Measurements from ENCODE around the gene PGAP1. TPM values are rescaled to one million over a fixed set of nuclear protein-coding genes. Genes with fewer than 3 reads are reported as not detected.

The PGAP1 gene
- total RNA-seq, 1 donor from 2014 or later = 45.1 TPM

DNA sequence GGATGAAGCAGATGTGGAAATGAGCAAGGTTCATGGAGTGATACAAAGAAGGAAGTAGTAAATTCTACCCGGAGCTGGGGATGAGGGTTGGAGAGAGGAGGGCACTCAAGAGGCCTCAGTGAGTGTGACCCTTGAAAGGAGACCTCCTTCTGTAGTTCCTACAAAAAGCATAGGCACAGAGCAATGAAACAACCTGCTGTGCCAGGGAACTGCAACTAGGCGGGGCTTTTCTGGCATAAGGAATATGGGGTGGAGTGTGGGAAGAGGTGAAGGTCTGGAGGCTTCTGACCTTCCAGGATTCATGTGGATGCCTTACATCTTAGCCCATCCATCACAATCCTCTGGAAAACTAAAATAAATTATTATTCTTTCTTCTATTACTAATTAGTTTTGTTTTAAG lies 25.5 kb upstream of the PGAP1 start:
- H3K4me1 Mint-ChIP-seq (ENCODE audit: unreplicated experiment) = peaks cover 11% of the 10 kb centered on the region
- no peak overlapping the region for H3K27ac Mint-ChIP-seq
- no peak overlapping the region for H3K4me3 Mint-ChIP-seq
- no peaks in the 10 kb centered on the region for H3K36me3 Mint-ChIP-seq
- DNase-seq (ENCODE audit: extremely low spot score, unreplicated experiment) = no peak
- no peaks in the 10 kb centered on the region for H3K27me3 Mint-ChIP-seq
- H3K9me3 Mint-ChIP-seq = no peaks in the 10 kb centered on the region
- TF ChIP-seq, protein P1, sequence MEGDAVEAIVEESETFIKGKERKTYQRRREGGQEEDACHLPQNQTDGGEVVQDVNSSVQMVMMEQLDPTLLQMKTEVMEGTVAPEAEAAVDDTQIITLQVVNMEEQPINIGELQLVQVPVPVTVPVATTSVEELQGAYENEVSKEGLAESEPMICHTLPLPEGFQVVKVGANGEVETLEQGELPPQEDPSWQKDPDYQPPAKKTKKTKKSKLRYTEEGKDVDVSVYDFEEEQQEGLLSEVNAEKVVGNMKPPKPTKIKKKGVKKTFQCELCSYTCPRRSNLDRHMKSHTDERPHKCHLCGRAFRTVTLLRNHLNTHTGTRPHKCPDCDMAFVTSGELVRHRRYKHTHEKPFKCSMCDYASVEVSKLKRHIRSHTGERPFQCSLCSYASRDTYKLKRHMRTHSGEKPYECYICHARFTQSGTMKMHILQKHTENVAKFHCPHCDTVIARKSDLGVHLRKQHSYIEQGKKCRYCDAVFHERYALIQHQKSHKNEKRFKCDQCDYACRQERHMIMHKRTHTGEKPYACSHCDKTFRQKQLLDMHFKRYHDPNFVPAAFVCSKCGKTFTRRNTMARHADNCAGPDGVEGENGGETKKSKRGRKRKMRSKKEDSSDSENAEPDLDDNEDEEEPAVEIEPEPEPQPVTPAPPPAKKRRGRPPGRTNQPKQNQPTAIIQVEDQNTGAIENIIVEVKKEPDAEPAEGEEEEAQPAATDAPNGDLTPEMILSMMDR (conservative IDR thresholded peaks at IDR 0.05) = no peak

DNA sequence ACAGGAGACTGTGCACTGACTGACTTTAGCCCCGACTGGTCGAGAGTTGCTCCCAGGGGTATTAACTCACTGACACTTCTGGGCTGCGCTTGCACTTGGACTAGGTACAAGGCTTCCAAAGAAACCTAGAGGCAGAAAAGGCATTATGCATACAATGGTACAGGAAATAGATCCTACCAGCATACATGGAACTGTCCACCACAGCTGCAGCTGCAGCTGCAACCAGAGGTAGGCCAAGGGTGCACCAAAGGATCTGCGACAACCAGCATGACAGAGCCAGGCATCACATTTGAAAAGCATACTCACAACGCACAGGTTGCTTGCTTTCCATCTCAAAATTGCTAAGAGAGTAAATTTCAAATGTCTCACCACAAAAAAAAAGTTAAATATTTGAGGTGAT lies 22.6 kb upstream of the PGAP1 start:
- no peak for DNase-seq (ENCODE audit: extremely low spot score, unreplicated experiment)
- no peak overlapping the region for H3K4me3 Mint-ChIP-seq
- no peak overlapping the region for H3K27ac Mint-ChIP-seq
- TF ChIP-seq, protein P1 (conservative IDR thresholded peaks at IDR 0.05) = no peak
- H3K27me3 Mint-ChIP-seq = no peaks in the 10 kb centered on the region
- no peaks in the 10 kb centered on the region for H3K36me3 Mint-ChIP-seq
- H3K4me1 Mint-ChIP-seq (ENCODE audit: unreplicated experiment) = peaks cover 5% of the 10 kb centered on the region
- H3K9me3 Mint-ChIP-seq = no peaks in the 10 kb centered on the region

DNA sequence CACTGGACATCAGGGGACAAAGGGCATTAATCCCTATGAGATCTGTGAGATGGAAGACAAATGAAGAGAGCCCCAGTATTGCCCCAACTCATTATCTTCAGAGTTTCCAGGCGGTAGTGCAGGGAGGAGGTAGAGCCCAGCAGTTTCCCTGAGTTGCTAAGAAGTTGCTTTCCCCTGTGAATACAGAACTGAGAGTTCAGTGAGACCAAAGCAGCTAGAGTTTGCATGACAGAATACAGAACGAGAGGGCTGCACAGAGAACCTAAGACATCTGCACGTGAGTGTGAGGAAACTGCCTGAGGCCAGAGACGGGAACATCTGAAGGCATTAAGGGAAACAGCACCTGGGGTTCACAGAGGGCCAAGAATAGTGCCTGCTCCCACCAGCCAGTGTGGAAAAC lies 18.1 kb upstream of the PGAP1 start:
- no peak overlapping the region for H3K27ac Mint-ChIP-seq
- DNase-seq (ENCODE audit: extremely low spot score, unreplicated experiment) = no peak
- H3K4me3 Mint-ChIP-seq = no peak overlapping the region
- H3K36me3 Mint-ChIP-seq = no peaks in the 10 kb centered on the region
- no peaks in the 10 kb centered on the region for H3K27me3 Mint-ChIP-seq
- TF ChIP-seq, protein P1 (conservative IDR thresholded peaks at IDR 0.05) = no peak
- H3K4me1 Mint-ChIP-seq (ENCODE audit: unreplicated experiment) = peaks cover 5% of the 10 kb centered on the region
- H3K9me3 Mint-ChIP-seq = no peaks in the 10 kb centered on the region

DNA sequence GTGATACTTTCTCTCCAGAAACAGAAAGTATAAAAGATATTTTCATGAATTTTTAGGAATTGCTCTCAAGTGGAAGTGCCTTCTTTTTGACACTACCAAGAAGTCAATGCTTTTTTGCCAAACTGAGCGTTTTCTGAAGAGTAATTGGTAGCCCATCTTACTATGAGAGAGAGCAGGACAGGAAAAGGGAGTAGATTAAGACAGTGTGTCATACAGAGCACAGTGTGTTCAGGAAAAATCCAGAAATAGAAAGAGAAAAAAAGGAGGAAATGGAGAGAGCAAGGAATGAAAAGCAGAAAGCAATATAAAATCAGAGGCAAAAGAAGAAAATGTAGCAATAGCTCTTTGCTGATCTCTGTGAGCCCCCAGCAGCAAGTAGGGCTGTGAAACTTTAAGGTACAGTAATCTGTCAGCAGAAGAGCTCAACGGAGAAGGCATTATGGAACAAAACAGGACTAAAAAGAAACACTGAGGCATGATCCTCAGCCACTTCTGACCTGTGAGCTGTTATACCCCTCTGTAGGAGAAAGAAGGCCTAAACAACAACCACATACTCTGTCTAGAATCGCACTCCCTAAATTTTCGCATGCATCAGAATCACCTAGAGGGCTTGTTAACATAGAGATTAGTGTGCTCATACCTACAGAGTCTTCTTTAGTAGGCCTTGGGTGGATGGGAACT lies 15.0 kb upstream of the PGAP1 start:
- H3K4me1 Mint-ChIP-seq (ENCODE audit: unreplicated experiment) = peaks cover 5% of the 10 kb centered on the region
- no peak overlapping the region for H3K27ac Mint-ChIP-seq
- TF ChIP-seq, protein P1 (conservative IDR thresholded peaks at IDR 0.05) = no peak
- H3K9me3 Mint-ChIP-seq = no peaks in the 10 kb centered on the region
- DNase-seq (ENCODE audit: extremely low spot score, unreplicated experiment) = no peak
- no peaks in the 10 kb centered on the region for H3K36me3 Mint-ChIP-seq
- H3K27me3 Mint-ChIP-seq = no peaks in the 10 kb centered on the region
- no peak overlapping the region for H3K4me3 Mint-ChIP-seq

DNA sequence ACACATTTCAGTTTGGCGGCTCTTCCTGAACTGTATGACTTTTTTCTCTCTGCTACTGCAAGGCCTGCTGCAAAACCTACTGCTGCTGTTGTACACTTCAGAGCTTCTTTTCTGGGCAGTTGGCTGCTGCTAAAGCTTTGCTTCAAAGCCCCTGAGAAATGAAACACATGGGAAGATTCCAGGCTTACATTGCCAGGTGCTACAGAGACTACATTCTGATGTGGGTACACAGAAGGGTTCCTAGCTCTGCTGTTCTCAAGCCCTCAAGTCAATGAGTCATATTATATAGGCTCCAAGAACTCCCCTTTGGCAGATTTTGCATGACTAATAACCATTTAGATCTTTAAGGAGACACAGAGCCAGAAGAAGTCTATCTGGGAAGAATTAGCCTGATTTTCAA lies 12.9 kb upstream of the PGAP1 start:
- no peaks in the 10 kb centered on the region for H3K36me3 Mint-ChIP-seq
- TF ChIP-seq, protein P1 (conservative IDR thresholded peaks at IDR 0.05) = no peak
- no peak overlapping the region for H3K4me3 Mint-ChIP-seq
- H3K4me1 Mint-ChIP-seq (ENCODE audit: unreplicated experiment) = no peaks in the 10 kb centered on the region
- H3K27me3 Mint-ChIP-seq = no peaks in the 10 kb centered on the region
- H3K9me3 Mint-ChIP-seq = no peaks in the 10 kb centered on the region
- DNase-seq (ENCODE audit: extremely low spot score, unreplicated experiment) = no peak
- no peak overlapping the region for H3K27ac Mint-ChIP-seq

All from type B pancreatic cell (in vitro differentiated cells).